HG03159 (cell line): ENCODE measurements around the gene PRICKLE4.
"Not testable (repeated sequence)": the region's sequence is repeated elsewhere in the genome, so short reads cannot be mapped to it uniquely, and the experiment has no call there.

ENCODE experiments used
- ATAC-seq: cut with Tn5 transposase; IDR thresholded peaks from one replicate; pipeline ENCODE4 v1.9.1; 2021; ENCODE audit warnings: mild to moderate bottlenecking, moderate library complexity; ENCODE audit not compliant: unreplicated experiment

The PRICKLE4 gene

DNA sequence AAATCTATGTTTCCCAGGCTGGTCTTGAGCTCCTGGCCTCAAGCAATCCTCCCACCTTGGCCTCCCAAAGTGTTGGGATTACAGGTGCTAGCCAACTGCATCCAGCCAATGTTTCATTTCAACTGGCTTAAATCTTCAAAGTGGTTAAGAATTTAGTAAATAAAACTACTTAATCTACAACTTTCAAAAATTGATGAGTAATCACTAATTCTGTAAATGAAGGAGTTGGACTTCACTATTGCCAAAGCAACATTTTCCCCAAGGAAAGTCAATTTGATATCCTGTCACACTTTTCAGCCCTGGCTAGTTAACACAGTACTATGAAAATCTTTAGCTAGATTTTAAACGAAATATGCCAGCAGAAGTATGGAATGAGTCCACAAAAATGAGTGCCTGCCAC is 10.7 kb downstream of the PRICKLE4 start:
- no peak for ATAC-seq

DNA sequence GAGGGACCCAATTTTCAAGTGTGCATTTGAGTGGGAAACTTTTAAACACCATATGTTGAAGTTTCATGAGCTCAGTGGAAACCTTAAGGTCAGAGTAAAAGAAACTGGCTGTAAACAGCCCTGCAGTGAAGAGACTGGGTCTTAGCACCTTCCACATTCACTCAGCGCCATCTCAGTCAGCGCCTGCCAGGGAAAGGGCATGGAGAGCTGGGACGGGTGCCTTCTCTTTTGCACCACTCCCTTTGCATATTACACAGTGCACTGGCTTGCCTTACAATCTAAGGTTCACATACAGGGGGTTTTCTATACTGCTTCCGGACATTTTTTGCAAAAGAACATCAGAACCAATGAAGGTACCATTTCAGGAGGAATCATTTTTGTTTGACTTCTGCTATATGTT is 11.4 kb downstream of the PRICKLE4 start:
- no peak for ATAC-seq

DNA sequence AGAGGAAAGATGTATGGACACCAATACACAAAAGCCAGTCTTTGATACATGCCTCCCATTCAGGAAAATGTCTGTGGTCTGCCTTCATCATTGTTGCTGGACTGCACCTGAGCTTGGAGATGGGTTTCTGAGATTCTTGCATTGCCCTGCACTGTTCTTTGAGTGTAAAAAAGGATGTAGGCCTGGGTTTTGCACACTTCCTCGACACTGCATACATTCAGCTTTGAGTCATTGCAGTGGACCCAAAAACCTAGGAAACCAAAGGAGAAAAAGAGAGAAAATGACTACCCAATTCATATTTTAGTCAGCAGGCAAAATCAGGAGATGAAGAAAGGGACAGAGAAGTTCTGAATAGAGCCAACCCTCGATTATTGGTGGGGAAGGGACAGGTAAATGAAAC is 15.9 kb downstream of the PRICKLE4 start:
- ATAC-seq: no peak

DNA sequence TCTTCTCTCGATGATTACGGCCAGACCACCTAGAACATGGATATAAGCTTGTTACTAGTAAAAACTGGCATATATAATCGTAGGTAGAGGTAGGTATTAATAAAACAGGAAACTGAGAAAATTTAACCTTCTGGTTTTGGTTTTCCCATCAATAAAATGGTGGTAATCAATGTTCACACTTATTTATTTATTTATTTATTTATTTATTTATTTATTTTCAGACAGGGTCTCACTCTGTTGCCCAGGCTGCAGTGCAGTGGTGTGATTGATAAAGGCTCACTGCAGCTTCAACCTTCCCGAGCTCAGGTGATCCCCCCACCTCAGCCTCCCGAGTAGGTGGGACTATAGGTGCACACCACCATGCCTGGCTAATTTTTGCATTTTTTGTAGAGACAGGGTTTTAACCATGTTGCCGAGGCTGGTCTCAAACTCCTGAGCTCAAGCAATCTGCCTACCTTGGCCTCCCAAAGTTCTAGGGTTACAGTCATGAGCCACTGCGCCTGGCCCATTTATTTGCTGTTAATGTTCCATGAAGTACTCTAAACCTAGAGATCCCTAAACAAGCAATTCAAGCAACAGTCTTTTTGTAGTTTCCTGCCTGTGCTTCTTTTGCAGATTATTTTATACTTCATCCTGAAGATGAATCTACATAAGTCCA is 18.4 kb downstream of the PRICKLE4 start:
- no peak for ATAC-seq

DNA sequence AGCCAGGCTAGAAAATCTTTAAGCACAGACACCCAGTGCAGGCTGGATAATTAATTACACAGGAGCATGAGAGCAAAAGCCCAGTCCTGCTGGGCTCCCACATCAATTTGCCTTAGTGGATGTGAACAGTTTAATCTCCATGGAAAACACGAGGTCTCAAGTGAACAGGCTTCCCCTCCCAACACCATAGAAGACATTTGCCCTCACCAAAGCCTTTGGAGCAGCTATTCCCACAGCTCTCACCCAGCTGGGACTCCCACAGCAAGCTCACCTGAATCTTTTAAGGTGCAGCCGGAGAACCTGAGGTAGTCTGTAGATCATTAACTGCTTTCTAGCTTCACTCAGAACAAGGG is 19.0 kb downstream of the PRICKLE4 start:
- no peak for ATAC-seq

DNA sequence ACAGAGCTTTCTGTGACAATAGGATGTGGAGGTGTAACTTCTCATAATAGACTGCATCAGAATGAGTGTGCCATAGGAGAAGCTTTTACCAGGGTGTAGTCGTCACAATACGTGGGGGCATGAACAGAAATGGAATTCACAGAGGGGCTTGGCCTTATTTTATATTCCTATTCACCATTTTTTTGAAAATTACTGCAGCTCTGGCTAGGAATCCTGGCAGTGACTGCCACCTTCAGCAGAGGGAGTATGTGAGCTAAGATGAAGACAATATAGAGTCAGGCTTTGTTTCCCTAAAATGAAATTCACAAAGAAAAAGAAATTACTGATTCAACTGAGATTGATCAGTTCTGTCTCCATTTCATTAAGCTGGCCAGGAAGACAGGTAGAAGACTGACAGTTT is 20.8 kb downstream of the PRICKLE4 start:
- no peak for ATAC-seq

DNA sequence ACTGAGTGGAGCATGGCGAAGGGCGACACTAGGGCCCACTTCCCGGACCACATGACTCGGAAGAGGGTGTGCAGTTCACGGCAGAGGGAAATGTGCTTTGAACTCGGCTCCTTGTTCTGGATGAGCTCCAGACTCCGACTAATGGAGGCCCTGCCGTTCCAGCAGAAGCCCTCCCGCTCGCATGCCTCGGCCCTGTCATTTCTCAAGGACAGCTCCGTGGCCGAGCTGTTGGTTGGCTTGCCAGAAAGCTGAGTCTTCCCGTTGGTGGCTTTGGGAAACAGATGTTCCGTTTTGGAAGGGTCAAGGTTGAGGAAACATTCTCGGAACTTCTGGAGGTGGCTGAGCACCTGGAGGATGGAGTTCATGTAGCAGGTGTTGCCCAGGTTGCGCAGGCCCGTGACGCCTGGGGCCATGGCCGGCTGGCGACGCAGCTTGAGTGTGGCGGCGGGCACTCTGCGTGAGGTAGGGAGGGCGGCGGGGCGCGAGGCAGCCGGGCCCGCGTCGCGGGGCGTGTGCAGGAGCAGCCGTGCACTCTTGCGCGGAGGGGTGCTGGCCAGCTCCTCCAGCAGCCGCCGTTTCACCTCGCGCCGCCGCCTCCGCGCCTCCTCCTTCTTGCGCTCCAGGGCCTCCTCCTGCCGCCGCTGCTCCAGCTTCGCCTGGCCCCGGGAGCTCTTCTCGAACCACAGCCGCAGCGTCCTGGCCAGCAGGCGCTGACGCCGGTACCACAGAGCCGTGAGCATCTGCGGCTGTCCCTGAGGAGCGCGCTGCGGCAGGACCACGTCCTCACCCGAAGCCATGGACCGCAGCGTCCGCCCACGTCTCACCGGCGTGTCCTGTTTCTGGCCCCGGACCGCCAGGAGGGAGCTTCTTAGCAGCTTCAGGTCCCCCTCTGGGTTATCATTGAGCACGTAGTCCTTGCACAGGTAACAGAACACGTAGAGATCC is 25.5 kb downstream of the PRICKLE4 start:
- no peak for ATAC-seq

DNA sequence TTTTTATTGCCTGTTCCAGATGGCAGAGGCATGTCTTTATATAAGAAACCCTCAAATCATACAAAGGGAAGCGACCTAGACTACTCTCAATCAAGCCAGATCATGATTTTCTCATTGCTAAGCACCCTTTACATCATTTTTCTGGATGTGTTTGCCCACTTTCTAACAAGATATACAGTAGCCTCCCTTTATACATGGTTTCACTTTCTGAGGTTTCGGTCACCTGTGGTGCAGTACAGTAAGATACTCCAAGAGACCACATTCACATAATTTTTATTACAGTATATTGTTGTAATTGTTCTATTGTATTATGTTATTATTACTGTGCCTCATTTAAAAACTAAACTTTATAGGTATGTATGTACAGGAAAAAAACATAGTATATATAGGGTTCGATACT is 30.5 kb downstream of the PRICKLE4 start:
- ATAC-seq: no peak

DNA sequence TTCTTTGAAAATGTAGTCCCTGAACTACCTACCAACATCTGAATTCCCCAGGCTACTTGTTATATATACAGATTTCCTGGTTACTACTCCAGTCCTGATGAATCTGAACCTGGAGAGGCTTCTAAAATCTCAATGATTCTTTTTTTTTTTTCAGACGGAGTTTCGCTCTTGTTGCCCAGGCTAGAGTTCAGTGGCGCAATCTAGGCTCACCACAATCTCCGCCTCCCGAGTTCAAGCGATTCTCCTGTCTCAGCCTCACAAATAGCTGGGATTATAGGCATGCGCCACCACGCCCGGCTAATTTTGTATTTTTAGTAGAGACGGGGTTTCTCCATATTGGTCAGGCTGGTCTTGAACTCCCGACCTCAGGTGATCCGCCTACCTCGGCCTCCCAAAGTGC is 31.4 kb downstream of the PRICKLE4 start:
- ATAC-seq: not testable (repeated sequence)

DNA sequence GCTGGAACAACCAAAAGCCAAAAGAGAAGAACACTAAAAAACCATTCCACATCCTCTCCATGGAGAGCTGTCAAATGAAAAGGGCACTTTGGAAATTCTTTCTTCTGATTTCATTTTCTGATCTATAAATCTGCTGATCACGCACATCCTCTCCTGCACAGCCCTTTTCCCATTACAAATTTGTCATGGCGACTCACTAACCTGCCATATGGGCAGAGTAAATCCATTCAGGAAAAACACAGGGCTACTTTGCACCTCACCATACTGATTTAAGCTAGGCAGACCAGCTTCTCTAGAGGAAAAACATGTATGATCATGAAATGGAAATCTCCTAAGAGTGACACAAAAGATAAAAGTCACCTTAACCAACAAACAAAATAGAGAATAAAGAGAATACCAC is 32.9 kb downstream of the PRICKLE4 start:
- no peak for ATAC-seq

DNA sequence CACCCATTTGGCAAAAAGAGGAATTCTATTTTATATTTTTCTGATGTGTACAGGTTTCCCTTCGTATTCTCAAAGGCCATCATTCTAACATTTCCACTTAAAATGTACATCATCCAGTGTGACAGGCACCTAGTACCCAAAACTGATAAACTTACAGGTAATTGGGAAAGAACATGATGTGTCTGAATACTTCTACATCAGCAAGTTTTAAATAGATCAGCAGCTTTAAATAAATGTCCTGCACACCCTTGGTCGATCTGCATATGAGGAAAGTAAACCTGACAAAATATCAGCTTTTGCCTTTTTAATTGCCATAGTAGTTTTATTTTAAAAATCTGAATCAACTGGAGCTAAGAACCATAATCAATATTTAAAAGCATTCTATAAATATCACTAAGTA is 33.4 kb downstream of the PRICKLE4 start:
- ATAC-seq: no peak

DNA sequence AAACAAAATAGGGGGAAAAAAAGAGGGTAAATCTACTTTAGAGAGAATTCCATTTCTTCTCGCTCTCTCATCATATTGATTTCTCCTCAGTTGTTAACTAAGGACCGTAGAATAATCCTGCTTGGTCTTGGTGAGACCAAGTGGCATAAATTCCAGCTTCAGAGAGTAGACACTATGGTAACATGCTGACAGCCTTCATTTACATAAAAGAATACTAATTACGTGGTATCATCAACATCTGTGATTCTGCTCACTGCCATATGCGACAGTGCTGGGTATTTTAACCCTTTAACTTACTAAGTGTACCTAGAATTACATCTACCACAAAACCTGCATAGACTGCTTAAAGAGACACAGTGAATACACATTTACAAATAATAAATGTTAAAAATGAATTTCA is 34.0 kb downstream of the PRICKLE4 start:
- ATAC-seq: no peak

DNA sequence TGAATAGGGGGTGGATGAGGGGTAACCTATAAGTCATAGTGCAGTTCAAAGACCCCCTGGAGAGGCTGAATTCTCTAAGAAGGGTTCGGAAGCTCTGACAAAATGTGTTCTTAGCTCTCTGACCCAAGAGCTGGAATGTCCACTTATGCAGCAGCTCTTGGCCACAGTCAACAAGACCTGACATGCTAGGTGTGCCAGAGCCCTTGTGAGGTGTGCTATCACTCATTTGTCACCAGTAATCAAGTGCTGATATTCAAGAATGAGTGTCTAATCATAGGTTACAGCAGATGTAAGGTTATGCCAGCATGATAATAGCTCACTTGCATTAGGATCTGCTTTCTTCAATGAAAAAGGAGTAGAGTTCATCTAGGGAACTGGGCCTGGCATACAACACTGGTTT is 35.0 kb downstream of the PRICKLE4 start:
- ATAC-seq: no peak

DNA sequence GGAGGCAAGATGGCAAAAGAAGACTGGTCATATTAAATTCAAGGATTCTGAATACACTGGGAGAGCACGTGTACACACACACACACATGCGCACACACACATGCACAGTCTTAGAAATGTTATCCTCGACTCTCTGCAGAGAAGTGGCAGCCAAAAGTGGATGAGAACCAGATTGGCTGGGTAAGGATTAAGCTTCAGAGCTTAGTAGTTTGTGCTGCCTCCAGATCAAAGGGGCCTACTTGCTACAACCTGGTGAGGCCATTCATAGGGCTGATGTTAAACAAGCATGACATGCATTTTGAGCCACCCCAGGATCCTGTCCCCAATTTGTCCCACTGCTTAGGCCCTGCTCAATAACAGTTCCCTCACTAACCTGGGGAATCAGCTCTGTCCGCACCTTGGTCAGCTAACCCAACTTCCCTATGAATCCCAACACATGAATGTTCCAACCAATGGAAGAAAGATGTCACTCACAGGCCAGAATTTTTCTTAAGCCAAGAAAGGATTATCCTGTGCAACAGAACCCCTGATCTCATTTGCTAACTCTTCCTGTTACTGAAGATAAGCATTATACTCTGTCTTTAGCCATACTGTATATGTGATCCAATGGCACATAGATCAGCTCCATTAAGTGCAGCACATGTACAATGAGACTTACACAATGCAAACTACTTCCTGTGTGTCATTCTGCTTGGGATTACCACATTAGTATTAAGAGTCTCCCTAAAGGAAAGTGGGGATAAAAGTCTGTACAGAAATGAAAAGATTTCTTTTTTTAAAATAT is 37.9 kb downstream of the PRICKLE4 start:
- no peak for ATAC-seq

DNA sequence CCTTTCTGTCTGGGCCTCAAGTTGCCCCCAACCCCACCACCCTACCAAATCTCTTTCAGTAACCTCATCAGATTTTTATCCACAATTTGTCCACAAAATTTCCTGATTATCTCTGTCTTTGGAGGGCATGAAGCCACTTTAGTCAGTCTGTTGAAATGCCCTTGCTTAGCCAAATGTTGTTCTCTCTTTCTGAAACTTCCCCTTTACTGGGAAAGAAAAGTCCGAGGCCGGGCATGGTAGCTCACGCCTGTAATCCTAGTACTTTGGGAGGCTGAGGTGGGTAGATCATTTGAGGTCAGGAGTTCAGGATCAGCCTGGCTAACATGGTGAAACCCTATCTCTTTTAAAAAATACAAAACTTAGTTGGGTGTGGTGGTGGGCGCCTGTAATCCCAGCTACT is 40.7 kb downstream of the PRICKLE4 start:
- no peak for ATAC-seq

DNA sequence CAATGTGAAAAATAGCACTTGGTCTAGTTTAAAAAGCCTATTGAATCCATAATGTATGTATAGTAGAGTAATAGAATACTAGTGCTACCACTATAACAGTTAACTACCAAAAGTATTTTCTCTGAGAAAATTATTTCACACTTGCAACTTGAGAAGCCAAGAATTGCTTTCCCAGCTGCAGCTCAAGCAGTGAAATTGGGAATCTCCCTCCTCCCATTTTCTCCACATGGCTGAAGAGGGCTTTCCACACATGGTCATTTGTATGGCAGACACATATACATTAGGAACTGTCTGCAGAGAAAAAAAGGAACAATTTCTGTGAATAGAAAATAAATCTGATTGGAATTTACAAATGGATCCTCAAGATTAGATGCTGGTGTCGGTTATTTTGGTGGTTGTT is 41.4 kb downstream of the PRICKLE4 start:
- no peak for ATAC-seq

DNA sequence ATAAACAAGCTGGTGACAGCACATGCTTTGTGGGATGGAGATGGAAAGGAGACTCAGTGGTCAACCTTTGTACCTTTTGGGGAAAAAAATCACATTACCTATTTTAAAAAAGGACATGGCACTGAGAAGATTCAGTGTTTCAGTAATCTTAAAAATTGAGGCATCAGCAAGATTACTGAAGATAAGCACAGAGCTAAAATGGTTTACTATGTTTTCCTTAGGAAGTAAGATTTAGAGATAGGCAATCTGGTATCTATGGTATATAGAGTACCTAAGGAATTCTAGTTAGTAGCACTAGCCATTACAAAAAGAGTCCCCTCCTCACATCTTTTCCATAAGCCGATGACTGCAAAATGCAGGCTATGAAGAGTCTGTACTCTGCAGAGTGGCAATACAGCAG is 42.6 kb downstream of the PRICKLE4 start:
- ATAC-seq: no peak

DNA sequence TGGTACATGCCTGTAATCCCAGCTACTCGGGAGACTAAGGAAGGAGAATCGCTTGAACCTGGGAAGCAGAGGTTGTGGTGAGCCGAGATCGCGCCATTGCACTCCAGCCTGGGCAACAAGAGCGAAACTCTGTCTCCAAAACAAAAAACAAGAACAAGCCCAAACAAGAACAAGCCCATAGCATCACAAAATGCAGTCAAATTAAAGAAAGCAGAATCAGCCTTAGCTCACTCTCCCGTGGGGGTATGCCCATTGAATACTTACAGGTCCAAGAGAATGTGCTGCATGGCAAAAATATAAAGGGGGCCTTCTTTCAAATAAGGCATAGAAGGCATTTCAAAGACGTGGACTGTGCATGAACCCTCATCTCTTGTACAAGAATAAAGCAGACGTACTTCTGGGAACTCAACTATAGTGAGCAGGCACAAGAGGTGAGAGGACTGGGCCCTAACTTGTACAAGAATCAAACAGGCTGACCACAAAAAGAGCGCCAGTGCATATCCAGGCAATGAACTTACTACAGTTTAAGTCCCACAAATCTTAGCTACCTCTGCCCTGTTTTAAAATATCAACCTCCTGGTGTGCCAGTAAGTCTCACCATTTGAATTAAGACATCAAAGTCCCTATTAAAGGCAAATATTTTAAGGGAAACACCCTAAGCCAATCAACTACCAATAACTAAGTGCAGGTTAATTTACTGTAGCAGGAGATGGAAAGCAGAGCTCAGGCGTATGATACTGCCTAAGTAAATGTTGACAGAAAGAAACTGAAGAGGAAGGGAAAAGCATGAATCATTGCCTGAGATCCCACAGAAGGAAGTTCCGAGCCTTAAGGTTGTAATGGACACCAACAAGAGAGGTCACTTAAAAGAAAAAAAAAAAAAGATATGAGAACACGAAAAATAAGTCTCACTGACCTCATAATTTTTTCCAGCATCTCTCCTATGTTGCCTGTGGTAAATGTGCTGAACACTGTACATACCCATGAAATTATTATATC is 44.3 kb downstream of the PRICKLE4 start:
- ATAC-seq: no peak

DNA sequence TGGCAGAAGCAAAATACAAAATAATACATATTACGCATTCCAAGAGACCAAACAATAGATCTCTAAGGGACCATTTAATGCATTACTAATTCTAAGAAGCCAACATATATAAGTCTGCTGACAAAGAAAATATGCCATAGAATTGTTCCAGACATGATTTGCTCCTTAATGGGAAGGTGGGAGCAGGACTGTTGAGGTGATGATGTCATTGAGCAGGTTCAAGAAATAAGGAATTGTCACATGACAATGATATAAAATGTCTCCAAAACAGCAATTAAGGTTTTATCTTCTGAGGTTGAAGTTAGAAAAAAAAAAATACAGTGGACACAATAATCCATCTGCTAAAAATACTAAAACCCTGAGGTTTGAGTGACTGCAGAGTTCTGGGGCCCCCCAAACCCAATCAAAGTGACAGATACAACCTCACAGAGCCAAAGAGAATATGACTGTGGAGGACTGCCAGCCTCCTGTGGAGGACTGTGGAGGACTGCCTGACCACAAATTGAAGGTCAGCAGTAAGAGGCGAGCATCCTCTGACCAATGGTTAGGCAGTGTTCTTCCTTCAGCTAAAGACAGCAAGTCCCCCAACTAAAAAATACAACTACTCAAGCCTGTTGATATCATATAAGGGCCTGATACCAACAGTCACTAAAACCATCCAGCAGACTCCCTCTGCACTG is 45.9 kb downstream of the PRICKLE4 start:
- no peak for ATAC-seq

DNA sequence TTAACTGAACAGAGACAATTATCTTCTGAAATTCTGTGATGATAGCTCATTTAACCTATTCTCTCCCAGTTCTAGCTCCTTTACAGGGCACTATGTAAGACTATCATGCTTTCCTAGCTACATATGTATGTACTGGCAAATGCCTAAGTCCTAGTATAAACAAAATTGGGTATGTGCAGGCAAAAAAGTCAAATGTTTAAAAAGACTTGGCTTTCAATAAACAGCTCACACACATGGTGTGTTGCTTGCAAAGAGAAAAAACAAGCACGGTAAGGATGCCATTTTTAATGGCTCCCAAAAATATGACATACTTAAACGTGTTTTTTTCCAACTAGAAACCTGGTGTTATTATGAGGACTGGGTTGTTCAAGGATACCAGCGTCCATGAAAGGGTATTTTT is 51.7 kb downstream of the PRICKLE4 start:
- no peak for ATAC-seq
